GM21515 (cell line): ENCODE data around the gene ARHGAP25.

Experiments used
- ATAC-seq: cut with Tn5 transposase; IDR thresholded peaks from one replicate; pipeline ENCODE4 v1.9.1; 2021; ENCODE audit not compliant: unreplicated experiment

ARHGAP25 gene

DNA sequence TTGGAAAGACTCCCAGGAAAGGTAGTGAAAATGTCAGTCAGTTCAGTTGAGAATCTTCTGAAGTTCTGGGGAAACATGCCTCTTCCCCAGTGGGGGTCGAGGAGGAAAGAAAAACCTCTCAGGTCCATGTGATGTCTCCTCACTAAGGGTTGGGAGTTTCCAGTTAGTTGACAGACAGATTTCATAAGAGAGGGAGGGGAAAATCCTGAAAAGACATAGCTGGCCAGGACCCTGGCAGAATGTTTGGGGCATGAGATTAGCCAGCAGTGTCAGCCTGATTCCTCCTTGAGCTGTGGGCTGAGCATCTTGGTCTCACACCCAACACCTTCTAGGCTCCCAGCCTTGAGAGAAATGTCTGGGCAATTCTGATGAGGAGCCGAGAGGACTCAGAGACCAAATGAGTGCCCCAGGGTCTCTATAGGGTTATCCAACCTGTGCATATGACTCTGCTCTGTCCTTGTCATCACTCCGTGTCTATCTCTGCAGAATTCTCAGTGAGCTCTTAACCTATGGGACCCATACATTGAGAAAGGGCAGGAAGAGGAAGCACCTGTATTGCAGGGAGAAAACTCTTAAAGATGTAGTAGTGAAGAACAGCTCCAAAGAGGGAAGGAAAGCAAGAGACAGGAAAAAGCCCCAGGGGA lies 122.7 kb downstream of the ARHGAP25 start:
- no peak for ATAC-seq

DNA sequence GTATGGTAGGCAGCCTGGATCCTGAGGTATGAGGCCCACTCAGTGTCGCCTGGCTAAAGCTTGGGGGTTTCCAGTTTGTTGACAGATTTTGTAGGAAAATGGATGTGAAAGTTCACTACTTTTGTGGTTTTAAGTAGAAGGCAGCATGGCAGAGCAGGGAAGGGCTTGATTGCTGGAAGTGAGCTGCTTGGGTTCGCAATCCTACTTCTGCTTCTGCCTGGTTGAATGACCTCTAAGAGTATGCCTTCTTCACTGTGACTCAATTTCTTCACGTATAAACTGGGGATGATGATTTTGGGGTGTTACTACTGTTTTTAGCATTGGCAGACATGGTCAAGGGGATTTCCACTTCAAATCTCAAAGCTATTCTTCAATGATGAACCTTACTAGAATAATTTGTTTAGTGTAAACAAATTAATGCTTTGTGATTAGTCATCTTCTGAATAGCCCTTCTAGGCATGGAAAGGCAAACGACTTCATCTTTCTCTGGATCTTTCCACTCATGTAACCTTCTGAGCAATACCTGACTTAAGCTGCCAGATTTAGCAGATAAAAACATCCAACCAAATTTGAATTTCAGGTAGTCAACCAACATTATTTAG lies 123.3 kb downstream of the ARHGAP25 start:
- no peak for ATAC-seq

DNA sequence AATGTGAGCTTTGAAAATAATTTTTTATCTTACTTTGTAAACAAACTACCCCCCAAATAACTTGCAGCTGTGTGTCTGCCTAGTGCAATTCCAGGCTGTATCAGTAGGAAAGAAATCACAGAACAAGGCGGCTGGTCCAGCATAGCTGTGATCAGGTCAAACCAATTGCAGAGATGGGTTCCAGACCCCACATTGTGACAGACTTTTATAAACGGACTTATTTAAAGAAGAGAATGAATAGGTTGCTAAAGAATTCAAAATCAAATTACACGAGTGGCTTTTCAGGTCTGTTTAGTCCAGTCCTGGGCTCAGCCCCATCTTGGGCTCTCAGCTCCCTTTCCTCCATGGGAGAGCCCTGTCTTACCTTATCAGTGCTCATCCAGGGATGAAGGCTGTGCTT lies 125.5 kb downstream of the ARHGAP25 start:
- no peak for ATAC-seq

DNA sequence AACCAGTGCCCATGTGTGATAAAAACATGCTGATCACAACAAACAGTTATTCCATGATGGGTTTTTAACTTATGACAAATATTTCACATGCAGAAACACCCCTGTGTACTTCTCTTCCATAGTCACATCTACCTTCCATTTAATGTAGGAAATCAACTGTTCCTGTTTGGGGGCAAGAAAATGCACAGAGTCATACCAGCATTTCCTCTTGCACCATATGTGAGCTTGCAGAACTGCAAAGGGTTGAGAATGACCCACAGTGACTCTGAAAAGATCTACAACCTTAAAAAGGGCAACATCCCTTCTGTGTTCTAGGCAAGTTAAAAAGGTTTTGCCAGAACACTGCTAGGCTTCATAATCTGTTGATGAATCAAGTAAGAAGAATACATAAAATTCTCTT lies 126.7 kb downstream of the ARHGAP25 start:
- ATAC-seq: no peak

DNA sequence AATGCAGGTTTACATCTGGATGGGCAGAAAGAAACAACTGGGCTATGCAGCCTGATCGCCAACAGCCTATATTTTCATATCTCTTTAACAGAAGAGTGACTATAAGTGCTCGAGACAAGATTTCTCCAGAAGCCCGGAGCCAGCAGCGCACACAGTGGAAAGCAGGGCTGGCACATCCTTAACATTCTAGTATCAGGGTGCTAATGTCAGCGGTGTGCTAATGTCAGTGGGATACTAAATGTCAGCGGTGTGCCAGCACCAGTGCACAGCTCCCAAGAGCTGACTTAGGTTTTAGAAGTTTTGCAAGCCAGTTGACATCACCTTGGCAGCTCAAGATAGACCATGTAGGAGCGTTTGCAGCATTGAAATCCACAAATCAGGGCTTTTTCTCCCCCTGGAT lies 128.3 kb downstream of the ARHGAP25 start:
- no peak for ATAC-seq

DNA sequence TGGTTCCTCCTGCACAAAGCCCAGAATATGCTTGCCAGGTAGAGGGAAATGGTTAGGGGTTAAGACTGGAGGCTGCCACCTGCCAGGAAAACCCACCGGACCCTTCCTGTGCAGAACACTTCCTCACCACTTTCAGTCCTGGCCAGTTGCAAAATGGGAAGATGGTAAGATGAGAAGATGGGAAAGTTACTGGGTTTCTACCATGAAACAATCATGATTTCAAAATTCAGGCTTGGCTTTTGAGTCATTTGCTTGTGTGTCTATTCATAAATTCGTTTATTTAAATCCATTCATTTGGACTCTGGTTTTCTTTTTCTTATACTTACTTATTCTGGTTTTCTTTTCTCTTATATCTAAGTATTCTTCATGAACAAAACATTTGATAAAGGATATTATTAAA lies 129.4 kb downstream of the ARHGAP25 start:
- ATAC-seq: no peak

DNA sequence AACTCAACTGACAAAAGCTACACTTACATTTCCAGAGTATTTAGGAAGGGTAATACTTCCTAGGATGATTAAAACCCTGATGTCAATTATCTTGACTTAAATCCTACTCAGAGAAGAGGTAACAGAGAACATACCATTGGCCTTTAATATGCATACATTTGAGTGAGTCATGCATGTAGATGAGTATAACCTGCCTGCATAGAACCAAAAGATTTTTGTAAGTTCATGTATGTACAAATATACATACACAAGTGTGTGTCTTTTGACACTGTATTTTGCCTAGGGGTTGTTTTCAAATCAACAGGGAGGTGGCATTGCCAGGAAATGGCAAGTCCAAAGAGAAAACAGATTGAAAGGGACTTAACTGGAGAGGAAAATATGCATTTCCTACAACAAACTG lies 130.5 kb downstream of the ARHGAP25 start:
- ATAC-seq: no peak

DNA sequence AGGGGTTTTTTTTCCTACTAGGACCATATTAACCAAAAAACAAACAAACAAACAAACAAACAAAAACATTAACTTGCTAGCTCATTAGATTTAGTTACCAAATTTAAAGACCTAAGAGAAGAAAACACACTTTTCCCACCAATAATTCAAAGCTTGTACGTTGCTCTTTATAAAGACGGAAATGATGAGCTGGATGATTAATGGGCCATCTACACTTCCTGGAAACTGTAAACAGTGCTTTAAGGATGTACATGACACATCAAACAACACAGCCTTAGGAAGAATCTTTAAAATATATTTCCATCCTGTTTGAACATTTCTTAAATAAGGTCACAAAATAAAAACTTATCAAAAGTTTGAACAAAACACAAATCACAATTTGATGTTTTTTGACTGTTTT lies 135.6 kb downstream of the ARHGAP25 start:
- no peak for ATAC-seq

DNA sequence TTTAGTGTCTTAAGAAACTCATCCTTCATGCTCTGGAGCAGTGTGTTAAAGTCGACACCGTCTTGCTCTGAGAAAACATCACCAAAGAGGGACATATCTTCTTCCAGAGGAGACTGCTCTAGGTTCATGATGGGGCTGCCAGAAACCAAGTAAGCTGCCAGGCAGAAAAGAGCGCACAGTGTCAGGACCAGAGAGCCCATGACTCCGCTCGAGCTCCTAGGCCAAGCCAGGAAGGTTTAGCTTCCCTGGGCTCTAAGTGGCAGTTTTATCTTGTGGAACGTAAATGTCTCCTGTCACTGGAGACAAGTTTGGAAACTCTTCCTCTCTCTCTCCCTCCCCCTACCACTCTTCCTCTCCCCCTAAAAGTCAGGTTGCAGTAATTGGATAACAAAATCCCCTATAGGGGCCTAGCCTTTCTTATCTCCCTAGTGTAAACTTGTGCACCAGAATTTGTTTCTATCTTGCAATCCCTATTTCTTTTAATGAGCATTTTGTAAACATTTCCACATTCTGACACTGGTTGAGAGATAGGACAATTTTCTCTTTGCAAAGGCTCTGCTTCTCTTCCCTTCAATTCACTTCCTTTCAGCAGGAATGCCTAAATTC lies 136.7 kb downstream of the ARHGAP25 start, which contains the start of gene BMP10:
TSS of gene BMP10 (minus strand) at position 239 of the 606 bp plus-strand sequence. CDS start at position 200, 39 bp downstream.
- ATAC-seq: no peak
